Loucy (cell line): Measurements from ENCODE around the gene PSORS1C1.
"Not testable (repeated sequence)": the region's sequence is repeated elsewhere in the genome, so short reads cannot be mapped to it uniquely, and the experiment has no call there.

Experiments used
- H2AFZ ChIP-seq: fragments of 200-600 bp; sonication (generic); 2 replicates; pipeline ENCODE4 v1.6.0; 2016; ENCODE audit warnings: antibody characterized with exemption, mild to moderate bottlenecking, low read length, moderate library complexity
- H3F3A ChIP-seq: fragments of 200-600 bp; 2 replicates; pipeline ENCODE4 v1.6.0; 2016; ENCODE audit warnings: antibody characterized with exemption, low read depth, mild to moderate bottlenecking
- H3K27me3 ChIP-seq: fragments of 200-600 bp; sonication (generic); 2 replicates; pipeline ENCODE4 v1.6.1; 2014; ENCODE audit warnings: low read length, mild to moderate bottlenecking; ENCODE audit not compliant: insufficient read depth, poor library complexity, severe bottlenecking
- H3K36me3 ChIP-seq: fragments of 200-600 bp; sonication (generic); 2 replicates; pipeline ENCODE4 v1.6.1; 2016; ENCODE audit warnings: low read length; ENCODE audit not compliant: insufficient read depth
- H3K4me1 ChIP-seq: fragments of 200-600 bp; sonication (generic); 2 replicates; pipeline ENCODE4 v1.5.1; 2014; ENCODE audit warnings: low read length, mild to moderate bottlenecking; ENCODE audit not compliant: insufficient read depth, poor library complexity, severe bottlenecking
- H3K4me2 ChIP-seq: fragments of 200-600 bp; sonication (generic); 2 replicates; pipeline ENCODE4 v1.6.0; 2014; ENCODE audit warnings: antibody characterized with exemption, low read length, low read depth, mild to moderate bottlenecking; ENCODE audit not compliant: poor library complexity, severe bottlenecking
- H3K4me3 ChIP-seq: fragments of 200-600 bp; sonication (generic); 2 replicates; pipeline ENCODE4 v1.5.1; 2014; ENCODE audit warnings: low read length, mild to moderate bottlenecking, mixed read lengths; ENCODE audit not compliant: poor library complexity, severe bottlenecking
- H3K79me2 ChIP-seq: fragments of 200-600 bp; sonication (generic); 2 replicates; pipeline ENCODE4 v1.6.1; 2014; ENCODE audit warnings: low read length; ENCODE audit not compliant: insufficient read depth
- H3K9ac ChIP-seq: fragments of 200-600 bp; sonication (generic); 2 replicates; pipeline ENCODE4 v1.6.0; 2014; ENCODE audit warnings: mild to moderate bottlenecking, low read depth, low read length, moderate library complexity; ENCODE audit not compliant: poor library complexity, severe bottlenecking
- H3K9me2 ChIP-seq: fragments of 200-600 bp; sonication (generic); replicated peaks from 2 replicates; pipeline ENCODE4 v1.6.1; 2016; ENCODE audit warnings: low read depth, low read length, mixed read lengths
- H3K9me3 ChIP-seq: fragments of 200-600 bp; sonication (generic); 2 replicates; pipeline ENCODE4 v1.6.1; 2014; ENCODE audit warnings: mild to moderate bottlenecking, antibody characterized with exemption, low read length, low read depth; ENCODE audit not compliant: insufficient read depth
- H4K20me1 ChIP-seq: fragments of 200-600 bp; sonication (generic); 2 replicates; pipeline ENCODE4 v1.6.0; 2014; ENCODE audit warnings: antibody characterized with exemption, low read length, mild to moderate bottlenecking; ENCODE audit not compliant: insufficient read depth, poor library complexity, severe bottlenecking
- CTCF ChIP-seq: fragments of 200-600 bp; sonication (generic); conservative IDR thresholded peaks from 2 replicates; pipeline ENCODE4 v1.5.1; 2014; ENCODE audit warnings: mild to moderate bottlenecking, antibody characterized with exemption, low read length
- EZH2phosphoT487 ChIP-seq: fragments of 200-600 bp; IDR thresholded peaks from 2 replicates; pipeline ENCODE4 v1.6.1; 2018; ENCODE audit warnings: antibody characterized with exemption, mild to moderate bottlenecking, moderate library complexity, borderline replicate concordance

PSORS1C1 gene

GRCh38 chr6:31180500-31180899, 65.9 kb downstream of the PSORS1C1 start:
- no peak for TF ChIP-seq CTCF
- no peak for TF ChIP-seq EZH2phosphoT487
- H3K9me2 ChIP-seq = no peaks in the 10 kb centered on the region
- no peaks in the 10 kb centered on the region for H3K27me3 ChIP-seq
- no peaks in the 10 kb centered on the region for H3K9me3 ChIP-seq
- peak overlapping the region; percentile 75 for H3K4me3 ChIP-seq
- peak overlapping the region; percentile 43; the same call in 1 of the 2 replicates for H2AFZ ChIP-seq
- peak overlapping the region; percentile 60 for H3K4me2 ChIP-seq
- H3K79me2 ChIP-seq = peaks cover 3% of the 10 kb centered on the region; the same call in 1 of the 2 replicates
- no peaks in the 10 kb centered on the region for H3F3A ChIP-seq
- H3K4me1 ChIP-seq = no peaks in the 10 kb centered on the region
- no peaks in the 10 kb centered on the region for H3K36me3 ChIP-seq
- H4K20me1 ChIP-seq = no peaks in the 10 kb centered on the region
- H3K9ac ChIP-seq = peak overlapping the region; percentile 65

GRCh38 chr6:31183287-31183686, 68.7 kb downstream of the PSORS1C1 start:
- H4K20me1 ChIP-seq, H3K79me2 ChIP-seq, H3K27me3 ChIP-seq, H3K36me3 ChIP-seq, H3K9me2 ChIP-seq, H3K4me3 ChIP-seq, H3K4me1 ChIP-seq, H3K9me3 ChIP-seq, H3F3A ChIP-seq, H3K4me2 ChIP-seq, H3K9ac ChIP-seq, H2AFZ ChIP-seq: not testable (repeated sequence)

- H3F3A ChIP-seq, H3K79me2 ChIP-seq, H4K20me1 ChIP-seq, H3K9ac ChIP-seq, H3K9me2 ChIP-seq, H3K4me3 ChIP-seq, H3K27me3 ChIP-seq, H3K36me3 ChIP-seq, H3K4me1 ChIP-seq, H2AFZ ChIP-seq, H3K9me3 ChIP-seq, H3K4me2 ChIP-seq: not testable (repeated sequence)
Observed at GRCh38 chr6:31183859-31184258, 69.3 kb downstream of the PSORS1C1 start.

- not testable (repeated sequence) for H3K9me2 ChIP-seq, H3K4me3 ChIP-seq, H3K27me3 ChIP-seq, H3K36me3 ChIP-seq, H3F3A ChIP-seq, H3K4me1 ChIP-seq, H4K20me1 ChIP-seq, H3K79me2 ChIP-seq, H2AFZ ChIP-seq, H3K9me3 ChIP-seq, H3K4me2 ChIP-seq, H3K9ac ChIP-seq
Observed at GRCh38 chr6:31185695-31186051, 71.1 kb downstream of the PSORS1C1 start.
